Activated naive CD4-positive, alpha-beta T cell (primary cell): ENCODE data around the gene GRM7.

Experiments
- DNase-seq, 4 experiments: peaks; one replicate each; lab custom pipeline; 2025; lab: John Stamatoyannopoulos, UW

The GRM7 gene

GRCh38 chr3:7400360-7400759 is 539.4 kb downstream of the GRM7 start:
- no peak for DNase-seq

- DNase-seq: no peak
Measured at GRCh38 chr3:7401418-7401817, 540.5 kb downstream of the GRM7 start.

GRCh38 chr3:7407107-7407506 is 546.2 kb downstream of the GRM7 start:
- no peak for DNase-seq

- DNase-seq: no peak
Measured at GRCh38 chr3:7410782-7411181, 549.9 kb downstream of the GRM7 start.

- no peak for DNase-seq
Measured at GRCh38 chr3:7421065-7421464, 560.1 kb downstream of the GRM7 start.

- DNase-seq: no peak
Measured at GRCh38 chr3:7423036-7423435, 562.1 kb downstream of the GRM7 start.

GRCh38 chr3:7423995-7424394 is 563.1 kb downstream of the GRM7 start:
- DNase-seq: no peak

- no peak for DNase-seq
Measured at GRCh38 chr3:7428206-7428718, 567.3 kb downstream of the GRM7 start.

GRCh38 chr3:7432610-7433009 is 571.7 kb downstream of the GRM7 start:
- DNase-seq: no peak

- no peak for DNase-seq
Measured at GRCh38 chr3:7433073-7433472, 572.2 kb downstream of the GRM7 start.

GRCh38 chr3:7436542-7436941 is 575.6 kb downstream of the GRM7 start:
- no peak for DNase-seq

- DNase-seq: no peak
Measured at GRCh38 chr3:7437231-7437630, 576.3 kb downstream of the GRM7 start.

- no peak for DNase-seq
Measured at GRCh38 chr3:7439101-7439680, 578.3 kb downstream of the GRM7 start.

- DNase-seq: no peak
Measured at GRCh38 chr3:7444886-7445285, 584.0 kb downstream of the GRM7 start.

GRCh38 chr3:7445331-7445730 is 584.4 kb downstream of the GRM7 start:
- no peak for DNase-seq

- DNase-seq: no peak
Measured at GRCh38 chr3:7447197-7447769, 586.4 kb downstream of the GRM7 start.

GRCh38 chr3:7456386-7456785 is 595.5 kb downstream of the GRM7 start:
- DNase-seq: no peak

GRCh38 chr3:7461202-7461825 is 600.4 kb downstream of the GRM7 start:
- no peak for DNase-seq

- no peak for DNase-seq
Measured at GRCh38 chr3:7469866-7470265, 609.0 kb downstream of the GRM7 start.

- DNase-seq: no peak
Measured at GRCh38 chr3:7484636-7485035, 623.7 kb downstream of the GRM7 start.

GRCh38 chr3:7487763-7488162 is 626.8 kb downstream of the GRM7 start:
- DNase-seq: no peak

- DNase-seq: no peak
Measured at GRCh38 chr3:7489417-7489816, 628.5 kb downstream of the GRM7 start.

GRCh38 chr3:7498715-7499114 is 637.8 kb downstream of the GRM7 start:
- DNase-seq: no peak

- no peak for DNase-seq
Measured at GRCh38 chr3:7503431-7503830, 642.5 kb downstream of the GRM7 start.
